Dendritic cell treated with granulocyte-macrophage colony-stimulating factor and Interleukin-4, amounts not matched to agents 40 ng/mL and 50 ng/mL, for 4 days (primary cell): ENCODE results near the gene CALN1.
"Not testable (repeated sequence)": the region's sequence is repeated elsewhere in the genome, so short reads cannot be mapped to it uniquely, and the experiment has no call there.

Source experiments
- H3K27ac Mint-ChIP-seq: one replicate; pipeline ENCODE4 v1.8.0; 2022; ENCODE audit warnings: mild to moderate bottlenecking, mixed read lengths
- H3K27me3 Mint-ChIP-seq: one replicate; pipeline ENCODE4 v1.8.0; 2022; ENCODE audit warnings: mild to moderate bottlenecking, mixed read lengths
- H3K36me3 Mint-ChIP-seq: one replicate; pipeline ENCODE4 v1.8.0; 2022; ENCODE audit warnings: low read depth, mixed read lengths
- H3K4me1 Mint-ChIP-seq: one replicate; pipeline ENCODE4 v1.8.0; 2022; ENCODE audit warnings: low read depth, mixed read lengths
- H3K4me3 Mint-ChIP-seq: one replicate; pipeline ENCODE4 v1.8.0; 2022; ENCODE audit warnings: mild to moderate bottlenecking, moderate library complexity, mixed read lengths
- H3K9me3 Mint-ChIP-seq: one replicate; pipeline ENCODE4 v1.8.0; 2022; ENCODE audit warnings: mixed read lengths
- intact Hi-C: fragments of 100-400 bp; cut with micrococcal nuclease; formaldehyde crosslinking; loops from one replicate; pipeline ENCODE4 v1.15.0; 2022

Gene CALN1

DNA sequence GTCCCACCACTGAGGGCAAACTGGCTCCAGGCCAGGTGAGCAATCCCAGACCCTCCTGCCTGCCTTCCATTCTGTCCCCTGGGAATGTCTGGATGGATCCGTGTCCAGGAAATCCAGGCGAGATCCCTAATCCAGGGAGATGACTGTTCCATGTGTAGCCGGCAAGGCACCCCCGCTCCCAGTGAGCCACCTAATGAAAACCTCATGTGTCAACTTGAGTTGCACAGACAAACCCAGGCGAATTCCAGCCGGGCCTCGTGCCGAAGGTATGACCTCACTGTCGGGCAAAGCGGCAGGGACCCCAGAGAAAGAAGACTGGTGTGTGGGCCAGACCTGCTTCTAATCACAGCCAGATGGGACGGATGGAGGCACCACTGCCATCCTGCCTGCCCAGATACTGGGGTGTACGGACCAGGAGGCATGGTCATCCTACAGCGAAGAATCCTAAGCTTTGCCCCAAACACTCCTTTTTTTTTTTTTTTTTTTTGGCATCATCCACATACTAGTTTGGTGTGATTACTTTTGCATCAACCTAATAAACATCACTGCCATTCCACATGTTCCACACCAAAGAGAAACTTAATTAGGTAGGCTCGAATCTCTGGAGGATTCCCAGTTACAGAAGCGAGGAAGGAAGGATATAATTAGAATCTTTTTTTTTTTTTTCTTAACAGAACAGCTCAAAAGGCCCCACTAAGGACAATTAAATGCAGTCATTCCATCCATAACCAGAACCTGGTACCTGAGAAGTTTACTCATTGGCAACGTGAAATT is 313.1 kb downstream of the CALN1 start:
- peaks cover 10% of the 10 kb centered on the region for H3K4me1 Mint-ChIP-seq
- intact Hi-C loops, result no loop called here
- H3K36me3 Mint-ChIP-seq, result no peaks in the 10 kb centered on the region
- no peak overlapping the region for H3K4me3 Mint-ChIP-seq
- H3K9me3 Mint-ChIP-seq, result no peaks in the 10 kb centered on the region
- no peak overlapping the region for H3K27ac Mint-ChIP-seq
- H3K27me3 Mint-ChIP-seq, result no peaks in the 10 kb centered on the region

DNA sequence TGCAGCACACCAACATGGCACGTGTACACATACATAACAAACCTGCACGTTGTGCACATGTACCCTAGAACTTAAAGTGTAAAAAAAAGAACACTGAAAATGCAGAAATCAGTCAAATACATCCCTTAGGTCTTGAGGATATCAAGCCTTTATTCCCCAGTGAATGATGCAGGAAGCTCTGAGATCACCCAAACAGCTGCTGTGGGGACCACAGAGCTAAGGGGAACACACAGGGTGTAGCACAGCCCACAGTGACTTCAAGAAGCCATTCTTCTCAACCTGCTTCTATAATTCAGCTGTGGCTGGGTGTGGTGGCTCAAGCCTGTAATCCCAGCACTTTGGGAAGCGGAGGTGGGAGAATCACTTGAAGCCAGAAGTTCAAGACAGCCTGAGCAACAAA is 314.9 kb downstream of the CALN1 start:
- Mint-ChIP-seq H3K27ac (no peak overlapping the region), H3K27me3 (no peaks in the 10 kb centered on the region), H3K36me3 (no peaks in the 10 kb centered on the region), H3K4me3 (no peak overlapping the region), H3K4me1 (no peaks in the 10 kb centered on the region), H3K9me3 (no peaks in the 10 kb centered on the region)
- intact Hi-C loops, result no loop called here

DNA sequence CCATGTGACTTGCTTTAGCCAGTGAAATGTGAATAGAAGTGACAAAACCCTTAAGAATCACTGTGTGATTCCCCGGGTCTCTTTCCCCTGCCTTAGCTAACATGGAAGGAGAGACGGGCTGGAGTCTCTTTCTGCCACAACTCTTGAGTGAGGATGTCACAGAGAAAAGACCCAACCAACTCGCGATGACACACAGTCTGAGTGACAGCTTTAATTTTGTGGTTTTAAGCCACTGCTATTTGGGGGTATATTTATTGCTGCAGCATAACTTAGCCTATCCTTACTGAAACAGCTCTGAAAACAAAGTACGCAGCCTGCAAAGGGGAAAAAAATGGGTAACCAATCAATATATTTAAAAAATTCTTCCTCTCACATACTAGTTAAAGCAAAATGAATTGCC is 319.4 kb downstream of the CALN1 start:
- Mint-ChIP-seq H3K4me1 (no peaks in the 10 kb centered on the region), H3K36me3 (no peaks in the 10 kb centered on the region), H3K9me3 (no peaks in the 10 kb centered on the region), H3K27ac (no peak overlapping the region), H3K4me3 (no peak overlapping the region), H3K27me3 (no peaks in the 10 kb centered on the region)
- intact Hi-C loops, result no loop called here

DNA sequence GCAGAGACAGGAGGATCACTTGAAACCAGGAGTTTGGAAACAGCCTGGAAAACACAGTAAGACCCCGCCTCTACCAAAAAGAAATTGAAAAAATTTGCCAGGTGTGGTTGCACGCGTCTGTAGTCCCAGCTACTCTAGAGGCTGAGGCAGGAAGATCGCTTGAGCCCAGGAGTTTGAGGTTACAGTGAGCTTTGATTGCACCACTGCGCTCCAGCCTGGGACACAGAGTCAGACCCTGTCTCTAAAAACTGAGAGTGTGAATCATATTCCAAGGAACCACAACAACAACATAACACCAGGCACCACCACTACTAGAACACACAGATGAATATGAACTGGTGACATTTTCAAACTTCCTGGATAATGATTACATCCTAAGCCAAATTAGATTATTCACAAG is 324.2 kb downstream of the CALN1 start:
- intact Hi-C loops, result no loop called here
- H3K27me3 Mint-ChIP-seq, result no peaks in the 10 kb centered on the region
- no peaks in the 10 kb centered on the region for H3K4me1 Mint-ChIP-seq
- no peak overlapping the region for H3K4me3 Mint-ChIP-seq
- no peak overlapping the region for H3K27ac Mint-ChIP-seq
- no peaks in the 10 kb centered on the region for H3K9me3 Mint-ChIP-seq
- H3K36me3 Mint-ChIP-seq, result no peaks in the 10 kb centered on the region

DNA sequence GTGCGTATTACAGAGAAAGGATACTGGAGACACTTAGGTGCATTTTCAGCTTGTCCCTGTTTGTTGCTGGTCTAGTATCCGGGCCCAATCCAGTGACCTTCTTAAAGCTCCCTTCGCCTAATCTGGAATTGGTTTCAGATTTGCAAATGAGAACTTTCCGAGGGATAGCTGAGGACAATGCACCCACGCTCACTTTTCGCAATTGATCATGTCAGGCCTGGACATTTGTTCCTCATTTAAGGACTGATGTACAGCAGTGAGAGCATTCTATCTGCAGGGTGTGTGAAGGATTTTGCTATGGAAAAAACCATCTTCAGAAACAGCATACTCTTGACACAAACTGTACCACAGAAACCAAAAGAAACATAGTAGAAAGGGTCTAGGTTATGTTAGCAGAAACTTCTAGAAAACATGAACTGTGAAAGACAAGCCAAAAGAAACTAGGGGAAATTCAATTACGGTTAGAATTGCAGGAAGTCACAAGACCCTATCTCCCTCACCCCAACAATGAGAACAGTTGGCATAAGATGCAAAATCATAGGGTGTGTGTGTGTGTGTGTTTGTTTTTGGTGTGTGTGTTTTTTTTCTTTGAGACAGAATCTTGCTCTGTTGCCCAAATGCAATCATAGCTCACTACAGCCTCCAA is 331.1 kb downstream of the CALN1 start:
- H3K4me1 Mint-ChIP-seq, result peaks cover 17% of the 10 kb centered on the region
- H3K27ac Mint-ChIP-seq, result no peak overlapping the region
- H3K27me3 Mint-ChIP-seq, result peaks cover 3% of the 10 kb centered on the region
- no peaks in the 10 kb centered on the region for H3K9me3 Mint-ChIP-seq
- no peaks in the 10 kb centered on the region for H3K36me3 Mint-ChIP-seq
- intact Hi-C loops, result no loop called here
- H3K4me3 Mint-ChIP-seq, result no peak overlapping the region

DNA sequence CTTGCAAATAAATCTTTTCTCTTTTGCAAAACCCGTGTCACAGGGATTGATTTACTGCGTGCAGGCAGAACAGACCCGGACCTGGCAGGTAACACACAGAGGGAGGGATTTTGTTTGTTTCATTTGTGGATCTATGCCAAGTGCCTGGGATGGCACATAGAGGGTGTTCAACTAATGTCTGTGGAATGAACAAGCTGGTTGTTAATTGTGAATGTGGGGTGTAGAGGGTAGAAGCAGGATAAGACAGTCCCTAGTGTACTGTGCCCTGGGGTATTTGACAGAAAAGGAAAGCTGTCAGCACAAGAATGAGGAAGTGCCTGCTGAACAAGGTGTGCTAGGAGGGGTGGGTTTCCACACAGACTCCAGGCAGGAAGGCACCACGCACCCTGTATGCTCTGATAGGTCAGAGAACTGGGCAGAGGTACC is 331.8 kb downstream of the CALN1 start:
- Mint-ChIP-seq H3K27me3 (peaks cover 3% of the 10 kb centered on the region), H3K27ac (no peak overlapping the region), H3K4me1 (peaks cover 17% of the 10 kb centered on the region), H3K4me3 (no peak overlapping the region), H3K9me3 (no peaks in the 10 kb centered on the region), H3K36me3 (no peaks in the 10 kb centered on the region)
- intact Hi-C loops, result no loop called here

DNA sequence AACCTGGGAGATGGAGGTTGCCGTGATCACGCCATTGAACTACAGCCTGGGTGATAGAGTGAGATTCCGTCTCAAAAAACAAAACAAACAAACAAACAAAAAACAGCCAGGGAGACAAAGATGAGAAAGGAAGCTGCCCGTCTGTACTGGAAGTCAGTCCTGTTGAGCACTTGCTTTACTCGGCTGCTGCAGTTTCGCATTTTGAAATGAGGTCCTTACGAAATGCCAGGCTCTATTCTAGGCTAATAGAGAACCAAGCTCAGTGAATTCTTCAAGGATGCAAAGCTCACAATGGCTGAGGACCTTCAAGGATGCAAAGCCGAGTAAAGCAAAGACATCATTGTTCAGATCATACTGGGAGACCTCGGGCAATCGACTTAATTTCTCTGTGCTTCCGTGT is 333.3 kb downstream of the CALN1 start:
- Mint-ChIP-seq H3K4me1 (peaks cover 17% of the 10 kb centered on the region), H3K27ac (no peak overlapping the region), H3K27me3 (peaks cover 3% of the 10 kb centered on the region), H3K36me3 (no peaks in the 10 kb centered on the region), H3K4me3 (no peak overlapping the region), H3K9me3 (no peaks in the 10 kb centered on the region)
- intact Hi-C loops, result no loop called here

DNA sequence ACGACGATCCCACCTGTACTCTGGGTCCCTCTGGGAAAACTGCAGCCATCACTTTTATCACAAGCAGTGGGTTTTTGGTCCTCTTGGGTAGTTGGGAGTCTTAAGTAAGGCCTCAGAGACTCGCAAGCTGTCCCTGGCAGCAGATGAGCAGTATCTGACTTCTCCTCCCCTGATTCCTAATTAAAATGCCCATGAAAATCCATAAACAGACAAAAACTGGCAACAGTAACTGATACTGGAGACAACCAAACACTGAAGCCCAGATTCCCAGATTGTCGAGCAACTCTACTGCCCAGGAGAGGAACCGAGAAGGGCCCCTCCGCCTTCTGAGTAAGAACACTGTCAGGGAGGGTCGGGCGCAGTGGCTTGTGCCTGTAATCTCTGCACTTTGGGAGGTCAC is 333.8 kb downstream of the CALN1 start:
- intact Hi-C loops, result no loop called here
- Mint-ChIP-seq H3K36me3 (no peaks in the 10 kb centered on the region), H3K4me1 (peaks cover 17% of the 10 kb centered on the region), H3K4me3 (no peak overlapping the region), H3K9me3 (no peaks in the 10 kb centered on the region), H3K27ac (no peak overlapping the region), H3K27me3 (peaks cover 3% of the 10 kb centered on the region)

DNA sequence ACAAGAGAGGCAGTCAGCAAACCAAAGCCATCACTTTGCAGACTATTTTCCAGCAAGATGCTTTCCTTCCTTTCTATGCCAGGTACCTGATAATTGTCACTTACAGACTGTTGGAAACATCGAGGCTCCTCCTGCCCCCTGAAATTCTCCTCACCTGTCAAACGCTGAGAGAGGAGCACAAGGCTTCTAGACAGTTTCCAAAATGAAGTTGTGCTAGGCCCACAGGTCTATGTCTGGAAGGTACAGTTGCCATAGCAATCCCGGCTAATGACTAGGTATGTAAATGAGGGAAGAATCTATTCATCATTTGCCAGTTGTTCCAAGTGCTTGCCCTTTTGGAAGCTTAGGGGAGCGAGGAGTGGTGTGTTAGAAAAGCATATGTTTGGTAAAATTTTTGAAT is 334.4 kb downstream of the CALN1 start:
- Mint-ChIP-seq H3K4me3 (no peak overlapping the region), H3K27me3 (peaks cover 3% of the 10 kb centered on the region), H3K4me1 (peaks cover 17% of the 10 kb centered on the region), H3K36me3 (no peaks in the 10 kb centered on the region), H3K27ac (no peak overlapping the region), H3K9me3 (peaks cover 5% of the 10 kb centered on the region)
- intact Hi-C loops, result no loop called here

DNA sequence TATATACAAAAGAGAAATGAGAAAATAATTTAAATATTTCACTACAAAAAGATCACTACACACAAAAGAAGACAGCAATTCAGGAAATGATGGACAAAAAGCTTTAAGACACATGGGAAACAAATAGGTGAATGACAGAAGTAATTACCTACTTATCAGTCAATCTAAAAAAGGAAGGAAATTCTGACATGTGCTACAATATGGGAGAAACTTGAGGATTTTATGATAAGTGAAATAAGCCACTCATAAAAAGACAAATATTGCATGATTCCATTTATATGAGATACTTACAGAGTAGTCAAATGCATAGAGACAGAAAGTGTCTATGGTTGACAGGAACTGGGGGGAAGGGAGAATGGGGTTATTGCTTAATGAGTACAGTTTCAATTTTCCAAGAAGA is 339.2 kb downstream of the CALN1 start:
- Mint-ChIP-seq H3K27me3 (no peaks in the 10 kb centered on the region), H3K4me1 (no peaks in the 10 kb centered on the region), H3K9me3 (peaks cover 22% of the 10 kb centered on the region), H3K27ac (no peak overlapping the region), H3K36me3 (no peaks in the 10 kb centered on the region), H3K4me3 (no peak overlapping the region)
- intact Hi-C loops, result no loop called here

DNA sequence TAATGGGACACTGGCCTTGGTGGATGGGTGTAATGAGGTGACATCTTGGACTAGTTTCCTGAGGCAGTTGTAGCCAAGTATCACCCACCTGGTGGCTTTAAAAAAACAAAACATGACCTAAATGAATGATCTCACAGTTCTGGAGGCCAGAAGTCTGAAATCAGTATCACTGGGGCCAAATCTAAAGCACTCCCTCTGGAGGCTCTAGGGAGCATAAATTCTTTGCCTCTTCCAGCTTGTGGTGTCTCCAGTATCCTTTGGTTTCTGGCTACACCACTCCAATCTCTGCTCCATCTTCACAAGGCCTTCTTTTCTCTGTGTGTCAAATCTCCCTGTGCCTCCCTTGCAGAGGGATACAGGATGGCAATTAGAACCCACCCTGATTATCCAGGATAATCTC is 342.9 kb downstream of the CALN1 start:
- Mint-ChIP-seq H3K4me3 (no peak overlapping the region), H3K4me1 (no peaks in the 10 kb centered on the region), H3K27me3 (no peaks in the 10 kb centered on the region), H3K27ac (no peak overlapping the region), H3K36me3 (no peaks in the 10 kb centered on the region), H3K9me3 (peaks cover 22% of the 10 kb centered on the region)
- intact Hi-C loops, result no loop called here

DNA sequence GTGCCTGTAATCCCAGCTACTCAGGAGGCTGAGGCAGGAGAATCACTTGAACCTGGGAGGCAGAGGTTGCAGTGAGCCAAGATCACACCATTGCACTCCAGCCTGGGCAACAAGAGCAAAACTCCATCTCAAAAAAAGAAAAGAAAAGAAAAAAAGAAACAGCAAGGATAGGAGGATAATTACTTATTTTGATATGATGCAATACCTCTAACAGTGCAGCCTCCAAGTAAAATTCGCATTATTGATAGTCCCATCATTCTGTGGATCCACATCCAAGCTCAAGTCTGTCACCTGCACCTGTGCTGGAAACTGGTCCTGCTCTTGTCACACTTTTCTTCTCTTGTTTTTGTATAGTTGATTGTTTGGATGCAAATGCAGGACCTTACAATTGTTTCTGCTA is 346.4 kb downstream of the CALN1 start:
- H3K36me3 Mint-ChIP-seq, H3K27ac Mint-ChIP-seq, H3K4me1 Mint-ChIP-seq, H3K9me3 Mint-ChIP-seq, H3K27me3 Mint-ChIP-seq, intact Hi-C loops, H3K4me3 Mint-ChIP-seq: not testable (repeated sequence)

DNA sequence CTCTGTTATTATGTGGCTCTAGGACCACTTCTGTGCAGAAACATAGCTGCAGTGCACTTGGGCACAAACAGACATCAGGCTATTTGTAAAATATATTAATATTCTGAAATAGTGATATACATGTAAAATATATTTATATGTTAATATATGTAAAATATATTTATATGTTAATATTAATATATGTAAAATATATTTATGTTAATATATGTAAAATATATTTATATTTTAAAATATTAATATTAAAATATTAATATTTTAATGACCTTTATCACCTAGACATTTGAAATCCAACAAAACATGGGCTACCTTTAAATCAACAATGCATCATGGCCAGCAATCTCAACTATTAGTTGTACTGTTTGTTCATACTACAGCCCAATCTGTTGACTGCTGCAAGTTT is 347.2 kb downstream of the CALN1 start:
- no peak overlapping the region for H3K4me3 Mint-ChIP-seq
- H3K9me3 Mint-ChIP-seq, result peaks cover 13% of the 10 kb centered on the region
- no peak overlapping the region for H3K27ac Mint-ChIP-seq
- intact Hi-C loops, result no loop called here
- H3K4me1 Mint-ChIP-seq, result no peaks in the 10 kb centered on the region
- no peaks in the 10 kb centered on the region for H3K36me3 Mint-ChIP-seq
- no peaks in the 10 kb centered on the region for H3K27me3 Mint-ChIP-seq

DNA sequence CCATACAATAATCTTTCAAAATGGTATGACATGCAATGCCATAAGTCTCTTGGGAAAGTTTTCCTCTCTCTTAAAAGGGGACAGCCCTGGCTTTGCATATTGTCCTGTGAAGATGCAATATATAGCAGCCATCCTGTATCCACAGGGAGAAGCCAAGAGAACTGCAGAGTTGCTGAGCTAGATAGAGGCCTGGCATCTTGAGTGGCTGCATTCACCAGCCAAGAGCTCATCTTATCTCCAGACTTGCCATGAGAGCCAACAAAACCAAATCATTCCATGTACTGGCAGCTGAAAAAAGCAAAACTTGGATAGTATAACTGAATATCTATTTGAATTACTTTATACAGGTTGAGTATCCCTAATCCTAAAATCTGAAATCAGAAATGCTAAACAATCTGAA is 348.8 kb downstream of the CALN1 start:
- Mint-ChIP-seq H3K27ac (no peak overlapping the region), H3K27me3 (no peaks in the 10 kb centered on the region), H3K9me3 (peaks cover 13% of the 10 kb centered on the region), H3K4me3 (no peak overlapping the region), H3K4me1 (peaks cover 4% of the 10 kb centered on the region), H3K36me3 (no peaks in the 10 kb centered on the region)
- intact Hi-C loops, result no loop called here

DNA sequence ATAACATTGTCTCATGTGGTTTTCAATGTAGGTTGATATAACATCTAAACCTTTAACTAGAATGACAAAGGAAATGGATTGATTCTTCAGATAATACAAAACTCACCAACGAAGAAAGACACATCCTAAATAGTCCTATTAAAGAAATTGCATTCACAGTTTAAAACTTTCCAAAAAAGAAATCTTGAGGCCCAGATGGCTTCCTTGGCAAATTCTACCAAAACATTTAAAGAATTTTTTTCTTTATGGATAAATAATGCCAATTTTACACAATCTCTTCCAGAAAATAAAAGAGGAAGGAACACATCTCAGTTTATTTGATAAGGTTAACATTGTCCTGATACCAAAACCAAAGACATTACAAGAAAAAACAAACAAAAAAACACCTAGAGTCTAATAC is 349.5 kb downstream of the CALN1 start:
- Mint-ChIP-seq H3K27ac (no peak overlapping the region), H3K36me3 (no peaks in the 10 kb centered on the region), H3K9me3 (peaks cover 13% of the 10 kb centered on the region), H3K4me1 (peaks cover 9% of the 10 kb centered on the region), H3K4me3 (no peak overlapping the region), H3K27me3 (no peaks in the 10 kb centered on the region)
- intact Hi-C loops, result no loop called here
